Esophagus squamous epithelium (tissue), 5 donors: ENCODE data around the gene APLP2. TPM values are rescaled to one million over a fixed set of nuclear protein-coding genes. Genes with fewer than 3 reads are reported as not detected.

Experiments
- DNase-seq: peaks from one replicate; lab custom pipeline; 2025; lab: John Stamatoyannopoulos, UW
- H3K27ac ChIP-seq, 4 donors: fragments of 200-600 bp; sonication (generic); one replicate each; pipeline ENCODE4 v1.5.1; 2016 to 2019; ENCODE audit warnings: mild to moderate bottlenecking in 1 of 4
- H3K27me3 ChIP-seq, 4 donors: fragments of 200-600 bp; sonication (generic); 1 replicate in 3 of 4; 2 replicates in 1 of 4; pipeline versions ENCODE4 v1.5.1 to v1.6.0; 2017 to 2021; ENCODE audit warnings: antibody characterized with exemption in 1 of 4
- H3K36me3 ChIP-seq, 3 donors: fragments of 200-600 bp; sonication (generic); one replicate each; pipeline ENCODE4 v1.5.1; 2016 to 2019
- H3K4me1 ChIP-seq, 3 donors: fragments of 200-600 bp; sonication (generic); one replicate each; pipeline ENCODE4 v1.5.1; 2017 to 2019
- H3K4me3 ChIP-seq, 4 donors: fragments of 200-600 bp; sonication (generic); 1 replicate in 3 of 4; 2 replicates in 1 of 4; pipeline ENCODE4 v1.5.1; 2016 to 2019; ENCODE audit warnings: mild to moderate bottlenecking in 2 of 4, moderate library complexity in 1 of 4
- H3K9me3 ChIP-seq, 3 donors: fragments of 200-600 bp; sonication (generic); one replicate each; pipeline ENCODE4 v1.5.1; 2016 to 2019
- POLR2A ChIP-seq, 4 donors: fragments of 450-650 bp; IDR thresholded peaks; one replicate each; pipeline ENCODE4 v1.6.1; 2017; ENCODE audit warnings: antibody characterized with exemption in 4 of 4, mild to moderate bottlenecking in 4 of 4, moderate library complexity in 3 of 4
- WGBS, 2 donors: methylation state at CpG; one replicate each; pipeline ENCODE4 v1.1.5; 2018; 5-methylcytosine and 5-hydroxymethylcytosine counted together
- intact Hi-C: fragments of 100-400 bp; cut with DNase I; formaldehyde crosslinking; loops from one replicate; pipeline ENCODE4 v1.15.0; 2022
- total RNA-seq, 4 donors: library from RNA; depleted of rRNA; stranded (reverse); fragments of >200 nt; gene quantifications; one replicate each; pipeline ENCODE4 v1.1.0, GENCODE V29; 2016
- TF ChIP-seq, protein P1 (sequence below), 6 experiments: fragments of 450-650 bp in 4 of 6; fragments of 200-600 bp in 2 of 6; sonication (generic) in 2 of 6; IDR thresholded peaks; one replicate each; pipeline ENCODE4 v1.5.1; 2016 to 2019; ENCODE audit warnings: antibody characterized with exemption in 6 of 6, mild to moderate bottlenecking in 4 of 6, moderate library complexity in 4 of 6
- donor health status: DM: yes; HTN: yes; CAD: no.

Gene APLP2
- total RNA-seq, 4 donors from 2014 or later: 134 to 221 (median 177) TPM

DNA sequence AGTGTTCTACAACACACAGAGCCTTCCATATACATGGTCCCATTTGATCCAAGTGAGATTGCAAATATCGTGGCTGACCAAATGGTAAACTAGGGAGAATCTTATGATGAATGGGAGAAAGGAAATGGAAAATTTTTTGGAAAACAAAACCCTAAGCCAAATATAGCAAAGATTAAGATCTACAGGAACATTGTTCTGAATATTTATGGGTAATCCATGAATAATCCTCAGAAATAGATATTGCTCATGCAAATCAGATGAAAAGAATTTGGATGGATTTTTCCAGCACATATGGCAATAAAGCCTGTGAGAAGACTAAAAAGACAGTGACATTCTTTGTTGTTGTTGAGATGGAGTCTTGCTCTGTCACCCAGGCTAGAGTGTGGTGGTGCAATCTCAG lies 45.3 kb upstream of the APLP2 start:
- no peak overlapping the region for H3K27ac ChIP-seq
- no peaks in the 10 kb centered on the region for H3K27me3 ChIP-seq
- intact Hi-C loops: no loop called here
- H3K9me3 ChIP-seq: no peaks in the 10 kb centered on the region
- no peak for TF ChIP-seq POLR2A (IDR thresholded peaks at IDR 0.05)
- TF ChIP-seq, protein P1, sequence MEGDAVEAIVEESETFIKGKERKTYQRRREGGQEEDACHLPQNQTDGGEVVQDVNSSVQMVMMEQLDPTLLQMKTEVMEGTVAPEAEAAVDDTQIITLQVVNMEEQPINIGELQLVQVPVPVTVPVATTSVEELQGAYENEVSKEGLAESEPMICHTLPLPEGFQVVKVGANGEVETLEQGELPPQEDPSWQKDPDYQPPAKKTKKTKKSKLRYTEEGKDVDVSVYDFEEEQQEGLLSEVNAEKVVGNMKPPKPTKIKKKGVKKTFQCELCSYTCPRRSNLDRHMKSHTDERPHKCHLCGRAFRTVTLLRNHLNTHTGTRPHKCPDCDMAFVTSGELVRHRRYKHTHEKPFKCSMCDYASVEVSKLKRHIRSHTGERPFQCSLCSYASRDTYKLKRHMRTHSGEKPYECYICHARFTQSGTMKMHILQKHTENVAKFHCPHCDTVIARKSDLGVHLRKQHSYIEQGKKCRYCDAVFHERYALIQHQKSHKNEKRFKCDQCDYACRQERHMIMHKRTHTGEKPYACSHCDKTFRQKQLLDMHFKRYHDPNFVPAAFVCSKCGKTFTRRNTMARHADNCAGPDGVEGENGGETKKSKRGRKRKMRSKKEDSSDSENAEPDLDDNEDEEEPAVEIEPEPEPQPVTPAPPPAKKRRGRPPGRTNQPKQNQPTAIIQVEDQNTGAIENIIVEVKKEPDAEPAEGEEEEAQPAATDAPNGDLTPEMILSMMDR (IDR thresholded peaks at IDR 0.05): no peak
- H3K36me3 ChIP-seq: no peaks in the 10 kb centered on the region
- no peak for DNase-seq
- 36 to 64% methylated on average over 1 of the region's 1 CpG for WGBS, 2 donors
- no peak overlapping the region for H3K4me3 ChIP-seq
- H3K4me1 ChIP-seq: peaks cover 0 to 11% (median 4%) of the 10 kb centered on the region in 3 donors

DNA sequence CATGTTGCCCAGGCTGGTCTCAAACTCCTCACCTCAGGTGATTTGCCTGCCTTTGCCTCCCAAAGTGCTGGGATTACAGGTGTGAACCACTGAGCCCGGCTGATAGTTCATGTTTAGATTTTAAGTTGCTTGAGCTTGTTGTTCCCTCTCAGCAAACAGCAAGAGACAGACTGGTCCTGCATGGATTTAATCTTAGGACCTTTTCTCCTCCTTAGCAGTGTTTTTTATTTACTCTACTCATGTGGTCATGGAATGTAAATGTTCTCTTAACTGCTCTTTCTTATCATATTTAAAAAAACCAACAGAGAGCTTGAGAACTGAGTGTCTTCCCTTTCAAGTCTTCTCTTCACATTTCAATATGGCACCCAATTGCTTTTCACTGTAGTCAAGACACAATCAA lies 44.3 kb upstream of the APLP2 start:
- Histone ChIP-seq H3K4me1 (peaks cover 0 to 11% (median 4%) of the 10 kb centered on the region in 3 donors), H3K27ac (no peak overlapping the region), H3K36me3 (no peaks in the 10 kb centered on the region), H3K9me3 (no peaks in the 10 kb centered on the region), H3K4me3 (no peak overlapping the region), H3K27me3 (no peaks in the 10 kb centered on the region)
- intact Hi-C loops: no loop called here
- WGBS, 2 donors: 75 to 90% methylated on average over 1 of the region's 1 CpG
- DNase-seq: no peak
- TF ChIP-seq, protein P1 (IDR thresholded peaks at IDR 0.05): no peak
- no peak for TF ChIP-seq POLR2A (IDR thresholded peaks at IDR 0.05)

DNA sequence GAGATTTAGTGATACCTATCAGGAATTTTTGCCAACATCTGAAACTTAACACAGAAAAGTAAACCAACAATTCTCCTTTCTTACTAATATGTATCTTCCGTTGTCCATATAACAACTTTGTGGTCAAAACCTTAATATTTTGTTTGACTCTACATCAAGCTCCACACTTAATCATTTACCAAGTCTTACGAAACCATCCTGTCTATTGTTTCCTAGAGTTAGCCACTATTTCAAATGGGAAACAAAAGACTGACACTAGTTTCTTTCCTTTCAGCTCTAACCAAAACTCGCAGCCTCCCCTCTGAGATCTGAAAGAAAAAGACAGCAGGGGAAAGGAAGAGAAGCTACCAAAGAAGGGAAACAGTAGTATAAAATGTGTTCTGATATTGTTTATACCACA lies 40.6 kb upstream of the APLP2 start:
- DNase-seq: no peak
- no peak for TF ChIP-seq POLR2A (IDR thresholded peaks at IDR 0.05)
- TF ChIP-seq, protein P1 (IDR thresholded peaks at IDR 0.05): no peak
- 75 to 76% methylated on average over 3 of the region's 3 CpGs for WGBS, 2 donors
- peaks cover 0 to 4% (median 0%) of the 10 kb centered on the region in 3 donors for H3K4me1 ChIP-seq
- H3K27me3 ChIP-seq: no peaks in the 10 kb centered on the region
- no peaks in the 10 kb centered on the region for H3K9me3 ChIP-seq
- H3K36me3 ChIP-seq: no peaks in the 10 kb centered on the region
- intact Hi-C loops: no loop called here
- H3K27ac ChIP-seq: no peak overlapping the region
- H3K4me3 ChIP-seq: no peak overlapping the region

DNA sequence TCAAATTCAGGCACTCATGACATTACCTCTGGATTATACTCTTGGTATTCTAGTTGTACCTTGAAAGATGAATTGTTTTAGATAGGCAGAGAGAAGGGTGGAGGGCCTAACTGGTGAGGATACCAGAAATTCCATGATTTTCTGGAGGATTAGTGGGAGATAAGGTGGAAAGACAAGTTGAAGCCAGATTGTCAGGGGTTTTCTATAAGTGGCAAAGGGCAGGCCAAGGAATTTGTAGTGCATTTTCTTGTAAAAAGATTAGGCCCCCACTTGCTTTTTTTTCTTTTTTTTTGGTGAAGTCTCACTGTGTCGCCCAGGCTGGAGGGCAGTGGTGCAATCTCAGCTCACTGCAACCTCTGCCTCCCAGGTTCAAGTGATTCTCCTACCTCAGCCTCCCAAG lies 38.6 kb upstream of the APLP2 start:
- no peak for TF ChIP-seq POLR2A (IDR thresholded peaks at IDR 0.05)
- TF ChIP-seq, protein P1 (IDR thresholded peaks at IDR 0.05): no peak
- Histone ChIP-seq H3K4me1 (peaks cover 0 to 4% (median 0%) of the 10 kb centered on the region in 3 donors), H3K9me3 (no peaks in the 10 kb centered on the region), H3K36me3 (no peaks in the 10 kb centered on the region), H3K27me3 (no peaks in the 10 kb centered on the region), H3K27ac (no peak overlapping the region), H3K4me3 (no peak overlapping the region)
- DNase-seq: no peak
- intact Hi-C loops: no loop called here
- WGBS, 2 donors: 91 to 100% methylated on average over 1 of the region's 1 CpG

DNA sequence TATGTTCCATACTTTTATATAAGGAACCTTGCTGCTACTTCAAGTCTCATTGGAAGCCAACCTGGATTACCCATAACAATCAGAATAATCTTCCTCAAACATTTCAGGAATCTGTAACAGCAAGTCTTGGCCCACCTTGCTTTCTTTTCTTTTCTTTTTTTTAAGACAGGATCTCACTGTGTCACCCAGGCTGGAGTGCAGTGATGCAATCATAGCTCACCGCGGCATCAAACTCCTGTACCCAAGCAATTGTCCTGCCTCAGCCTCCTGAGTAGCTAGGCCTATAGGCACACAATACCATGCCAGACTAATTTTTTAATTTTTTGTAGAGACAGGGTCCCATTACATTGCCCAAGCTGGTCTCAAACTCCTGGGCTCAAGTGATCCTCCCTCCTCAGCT lies 37.7 kb upstream of the APLP2 start:
- H3K36me3 ChIP-seq: no peaks in the 10 kb centered on the region
- H3K9me3 ChIP-seq: no peaks in the 10 kb centered on the region
- no peak for TF ChIP-seq POLR2A (IDR thresholded peaks at IDR 0.05)
- TF ChIP-seq, protein P1 (IDR thresholded peaks at IDR 0.05): no peak
- DNase-seq: no peak
- no peaks in the 10 kb centered on the region for H3K27me3 ChIP-seq
- H3K27ac ChIP-seq: no peak overlapping the region
- peaks cover 0 to 4% (median 0%) of the 10 kb centered on the region in 3 donors for H3K4me1 ChIP-seq
- WGBS, 2 donors: 26 to 34% methylated on average over 2 of the region's 2 CpGs
- no peak overlapping the region for H3K4me3 ChIP-seq
- intact Hi-C loops: no loop called here
